ENCODE data around the gene ZNF444. TPM values are rescaled to one million over a fixed set of nuclear protein-coding genes. Genes with fewer than 3 reads are reported as not detected.

The ZNF444 gene
- total RNA-seq, 4 donors from 2014 or later = 32.0 to 78.2 (median 52.1) TPM

- TF ChIP-seq EP300 (IDR thresholded peaks at IDR 0.05) (no peak), CTCF (IDR thresholded peaks at IDR 0.05) (no peak), POLR2AphosphoS5 (IDR thresholded peaks at IDR 0.05) (no peak), POLR2A (IDR thresholded peaks at IDR 0.05; ENCODE audit: low read depth) (no peak)
- no peak for DNase-seq (ENCODE audit: extremely low spot score)
- H3K4me1 ChIP-seq = peaks cover 13 to 50% (median 42%) of the 10 kb centered on the region in 4 donors
- WGBS = 31% methylated on average over 19 of the region's 22 CpGs
- intact Hi-C loops (cut with DNase I) = loop anchor here (10.0 kb wide), 1 partner anchor 175 kb away; the partner anchor contains the start of gene ZSCAN5A
- peak overlapping the region; percentile 89 to 96 (median 92) for H3K27ac ChIP-seq (replicated peaks in 1 of 4)
- no peaks in the 10 kb centered on the region for H3K36me3 ChIP-seq
- H3K27me3 ChIP-seq = no peaks in the 10 kb centered on the region
- no peaks in the 10 kb centered on the region for H3K9me3 ChIP-seq
- H3K4me3 ChIP-seq = peak overlapping the region; percentile 64 to 71 (median 66)
Measured at GRCh38 chr19:56139847-56140582, 1.1 kb upstream of the ZNF444 start.

GRCh38 chr19:56141417-56141993 lies 418 bp downstream of the ZNF444 start:
- Histone ChIP-seq H3K27ac (replicated peaks in 1 of 4) (peak overlapping the region; percentile 89 to 96 (median 92)), H3K9me3 (no peaks in the 10 kb centered on the region), H3K4me1 (peaks cover 13 to 48% (median 42%) of the 10 kb centered on the region in 4 donors), H3K4me3 (peak overlapping the region; percentile 64 to 71 (median 66)), H3K36me3 (peaks cover 2 to 9% (median 8%) of the 10 kb centered on the region in 4 donors), H3K27me3 (no peaks in the 10 kb centered on the region)
- TF ChIP-seq EP300 (IDR thresholded peaks at IDR 0.05) (no peak), POLR2A (IDR thresholded peaks at IDR 0.05; ENCODE audit: low read depth) (no peak), POLR2AphosphoS5 (IDR thresholded peaks at IDR 0.05) (no peak), CTCF (IDR thresholded peaks at IDR 0.05) (no peak)
- DNase-seq (ENCODE audit: extremely low spot score) = no peak
- WGBS = 3% methylated on average over 25 of the region's 26 CpGs
- intact Hi-C loops (cut with DNase I) = loop anchor here (10.0 kb wide), 1 partner anchor 173 kb away; the partner anchor contains the start of gene ZSCAN5A

GRCh38 chr19:56142087-56142787 lies 1.1 kb downstream of the ZNF444 start:
- intact Hi-C loops (cut with DNase I) = loop anchor here (10.0 kb wide), 1 partner anchor 173 kb away; the partner anchor contains the start of gene ZSCAN5A

More at GRCh38 chr19:56142087-56142787, 1.1 kb downstream of the ZNF444 start:
- peaks cover 13 to 45% (median 40%) of the 10 kb centered on the region in 4 donors for H3K4me1 ChIP-seq
- TF ChIP-seq POLR2AphosphoS5 (IDR thresholded peaks at IDR 0.05) (no peak), POLR2A (IDR thresholded peaks at IDR 0.05; ENCODE audit: low read depth) (no peak), CTCF (IDR thresholded peaks at IDR 0.05) (no peak), EP300 (IDR thresholded peaks at IDR 0.05) (no peak)
- H3K4me3 ChIP-seq = peak overlapping the region; percentile 64 to 71 (median 66)
- DNase-seq (ENCODE audit: extremely low spot score) = no peak
- no peaks in the 10 kb centered on the region for H3K27me3 ChIP-seq
- 61% methylated on average over 17 of the region's 17 CpGs for WGBS
- no peaks in the 10 kb centered on the region for H3K9me3 ChIP-seq
- peak overlapping the region; percentile 89 to 96 (median 92) for H3K27ac ChIP-seq (replicated peaks in 1 of 4)
- H3K36me3 ChIP-seq = peaks cover 9 to 16% (median 15%) of the 10 kb centered on the region in 4 donors

Measured in esophagus muscularis mucosa (tissue), 4 donors.